SK-N-SH (cell line): Measurements from ENCODE around the gene JOSD2. TPM values are rescaled to one million over a fixed set of nuclear protein-coding genes. Genes with fewer than 3 reads are reported as not detected.

Experiments
- CTCF ChIA-PET: fragments of 300-600, 350-600 bp; formaldehyde crosslinking; extraction: SDS; loops from one replicate; lab custom pipeline; 2021; lab: Yijun Ruan, JAX
- POLR2A ChIA-PET: fragments of 350-600 bp; sonication (Branson Sonifier 250); formaldehyde crosslinking; extraction: SDS; loops from one replicate; lab custom pipeline; 2020; ENCODE audit warnings: antibody characterized with exemption, inconsistent platforms; lab: Yijun Ruan, JAX
- DNase-seq: peaks from one replicate; pipeline ENCODE4 v3.0.0; 2012
- H2AFZ ChIP-seq: fragments of 200-600 bp; sonication (generic); 2 replicates; pipeline ENCODE4 v1.8.1; 2016; ENCODE audit warnings: antibody characterized with exemption, mild to moderate bottlenecking, low read depth
- H3F3A ChIP-seq: fragments of 200-600 bp; sonication (generic); replicated peaks from 2 replicates; pipeline ENCODE3; 2016; ENCODE audit warnings: antibody characterized with exemption, mild to moderate bottlenecking; ENCODE audit not compliant: insufficient read depth
- H3K27ac ChIP-seq, 2 experiments: fragments of 200-500 bp in 1 of 2; fragments of 200-600 bp in 1 of 2; sonication (Bioruptor generic) in 1 of 2; sonication (generic), shearing (Covaris generic) in 1 of 2; 2 replicates each; pipeline versions ENCODE4 v1.5.1 to v1.6.1; 2014 to 2016; ENCODE audit warnings: low read depth in 2 of 2, inconsistent platforms in 1 of 2, low read length in 1 of 2, mild to moderate bottlenecking in 1 of 2, mixed read lengths in 1 of 2
- H3K27me3 ChIP-seq: fragments of 200-600 bp; sonication (generic), shearing (Covaris generic); 2 replicates; pipeline ENCODE4 v1.6.1; 2016; ENCODE audit warnings: mixed run types; ENCODE audit not compliant: insufficient read depth
- H3K36me3 ChIP-seq, 2 experiments: fragments of 200-500 bp in 1 of 2; fragments of 200-600 bp in 1 of 2; sonication (Bioruptor generic) in 1 of 2; sonication (generic) in 1 of 2; replicated peaks in 1 of 2; 2 replicates each; pipeline versions ENCODE3 to v1.5.1; 2014 to 2016; ENCODE audit warnings: low read length in 1 of 2, mild to moderate bottlenecking in 1 of 2; ENCODE audit not compliant: insufficient read depth in 2 of 2, control insufficient read depth in 1 of 2
- H3K4me1 ChIP-seq, 2 experiments: fragments of 200-500 bp in 1 of 2; fragments of 200-600 bp in 1 of 2; sonication (Bioruptor generic) in 1 of 2; sonication (generic), shearing (Covaris generic) in 1 of 2; 2 replicates each; pipeline versions ENCODE4 v1.5.1 to v1.6.1; 2014 to 2016; ENCODE audit warnings: low read depth in 1 of 2, low read length in 1 of 2, mixed run types in 1 of 2; ENCODE audit not compliant: insufficient read depth in 2 of 2, control insufficient read depth in 1 of 2
- H3K4me2 ChIP-seq: fragments of 200-600 bp; sonication (generic), shearing (Covaris generic); 2 replicates; pipeline ENCODE4 v1.6.1; 2017; ENCODE audit warnings: mixed run types
- H3K4me3 ChIP-seq, 2 experiments: fragments of 200-500 bp in 1 of 2; fragments of 200-600 bp in 1 of 2; sonication (Bioruptor generic) in 1 of 2; sonication (generic), shearing (Covaris generic) in 1 of 2; 2 replicates each; pipeline versions ENCODE4 v1.5.1 to v1.8.1; 2014 to 2016; ENCODE audit warnings: low read depth in 2 of 2, inconsistent platforms in 1 of 2, low read length in 1 of 2, mild to moderate bottlenecking in 1 of 2, mixed read lengths in 1 of 2, moderate library complexity in 1 of 2
- H3K79me2 ChIP-seq: fragments of 200-600 bp; sonication (generic); 2 replicates; pipeline ENCODE4 v1.8.1; 2017; ENCODE audit warnings: mild to moderate bottlenecking; ENCODE audit not compliant: insufficient read depth
- H3K9ac ChIP-seq: fragments of 200-600 bp; sonication (generic); 2 replicates; pipeline ENCODE4 v1.6.1; 2017; ENCODE audit warnings: mixed run types
- H3K9me2 ChIP-seq: fragments of 200-600 bp; sonication (generic); 2 replicates; pipeline ENCODE4 v1.6.1; 2017; ENCODE audit warnings: mixed run types
- H3K9me3 ChIP-seq: fragments of 200-600 bp; sonication (generic); 2 replicates; pipeline ENCODE4 v1.6.1; 2017; ENCODE audit warnings: mixed run types, mild to moderate bottlenecking, moderate library complexity
- H4K20me1 ChIP-seq: fragments of 200-600 bp; sonication (generic); 2 replicates; pipeline ENCODE4 v1.6.1; 2017; ENCODE audit warnings: mild to moderate bottlenecking, mixed run types; ENCODE audit not compliant: insufficient read depth
- EP300 ChIP-seq, 2 experiments: IDR thresholded peaks; 2 replicates each; pipeline versions ENCODE4 v1.4.0 to v1.6.1; 2012; ENCODE audit warnings: borderline replicate concordance in 1 of 2, low read depth in 1 of 2, low read length in 1 of 2
- EZH2phosphoT487 ChIP-seq: fragments of 200-600 bp; sonication (generic); IDR thresholded peaks from 2 replicates; pipeline ENCODE4 v1.6.1; 2017; ENCODE audit warnings: low read depth, mixed run types, mild to moderate bottlenecking, antibody characterized with exemption, moderate library complexity, borderline replicate concordance
- FOSL2 ChIP-seq: IDR thresholded peaks from 2 replicates; pipeline ENCODE4 v1.4.0; 2012; ENCODE audit warnings: low read depth, mild to moderate bottlenecking, moderate library complexity, borderline replicate concordance
- FOXM1 ChIP-seq: IDR thresholded peaks from 2 replicates; pipeline ENCODE4 v1.4.0; 2012; ENCODE audit warnings: low read depth, mild to moderate bottlenecking
- GABPA ChIP-seq: IDR thresholded peaks from 2 replicates; pipeline ENCODE4 v1.4.0; 2012; ENCODE audit warnings: low read depth, mild to moderate bottlenecking
- GATA2 ChIP-seq: sonication (generic); formaldehyde crosslinking; IDR thresholded peaks from 2 replicates; pipeline ENCODE4 v1.5.0; 2020; ENCODE audit warnings: mild to moderate bottlenecking, missing genetic modification reagents
- MEF2A ChIP-seq: IDR thresholded peaks from 2 replicates; pipeline ENCODE4 v1.4.0; 2012; ENCODE audit warnings: low read depth, borderline replicate concordance
- NRF1 ChIP-seq: IDR thresholded peaks from 2 replicates; pipeline ENCODE4 v1.6.1; 2012; ENCODE audit warnings: low read depth, mild to moderate bottlenecking, low read length
- PBX3 ChIP-seq: IDR thresholded peaks from 2 replicates; pipeline ENCODE4; 2012
- RAD21 ChIP-seq: IDR thresholded peaks from 2 replicates; pipeline ENCODE4 v1.6.1; 2012; ENCODE audit warnings: mild to moderate bottlenecking, low read length
- RCOR1 ChIP-seq: fragments of 150-350 bp; IDR thresholded peaks from 2 replicates; pipeline ENCODE4 v1.6.1; 2017; ENCODE audit warnings: antibody characterized with exemption, low read length
- SIN3A ChIP-seq: IDR thresholded peaks from 2 replicates; pipeline ENCODE4 v1.6.1; 2012; ENCODE audit warnings: low read depth, mild to moderate bottlenecking, low read length, moderate library complexity, borderline replicate concordance
- SMC3 ChIP-seq: IDR thresholded peaks from 2 replicates; pipeline ENCODE4 v1.6.1; 2012; ENCODE audit warnings: low read depth, low read length, improper control_type of control experiment
- TAF1 ChIP-seq: IDR thresholded peaks from 2 replicates; pipeline ENCODE4 v1.6.1; 2012; ENCODE audit warnings: low read depth, mild to moderate bottlenecking, low read length, moderate library complexity, borderline replicate concordance
- TCF12 ChIP-seq: IDR thresholded peaks from 2 replicates; pipeline ENCODE4 v1.4.0; 2012
- TEAD4 ChIP-seq: IDR thresholded peaks from 2 replicates; pipeline ENCODE4 v1.4.0; 2012; ENCODE audit warnings: mild to moderate bottlenecking, borderline replicate concordance; ENCODE audit not compliant: insufficient read depth
- YY1 ChIP-seq: IDR thresholded peaks from 2 replicates; pipeline ENCODE4 v1.4.0; 2012; ENCODE audit warnings: low read depth, mild to moderate bottlenecking
- WGBS: methylation state at CpG from one replicate; pipeline ENCODE4 v1.1.6; 2017; ENCODE audit warnings: low lambda C conversion rate; 5-methylcytosine and 5-hydroxymethylcytosine counted together
- polyA plus RNA-seq, 3 experiments: library from polyadenylated mRNA; depleted of rRNA; stranded (reverse); fragments of >200 nt; gene quantifications; 2 replicates each; pipeline ENCODE4 v1.2.3, GENCODE V29; 2012
- TF ChIP-seq, protein P1 (sequence below): fragments of 150-350 bp; IDR thresholded peaks from 2 replicates; pipeline ENCODE4 v1.6.1; 2016; ENCODE audit warnings: mild to moderate bottlenecking, low read depth, low read length
- TF ChIP-seq, protein P2 (sequence below): fragments of 200-600 bp; sonication (generic); IDR thresholded peaks from 2 replicates; pipeline ENCODE4 v1.6.1; 2017; ENCODE audit warnings: antibody characterized with exemption, mild to moderate bottlenecking, moderate library complexity
- TF ChIP-seq, protein P3 (sequence below): fragments of 150-350 bp; IDR thresholded peaks from 2 replicates; pipeline ENCODE4 v1.6.1; 2017; ENCODE audit warnings: antibody characterized with exemption, low read length, low read depth, borderline replicate concordance

JOSD2 gene
- polyA plus RNA-seq, 1 of the 3 experiments (the other 2 are of a cell fraction), result 81.2 TPM

DNA sequence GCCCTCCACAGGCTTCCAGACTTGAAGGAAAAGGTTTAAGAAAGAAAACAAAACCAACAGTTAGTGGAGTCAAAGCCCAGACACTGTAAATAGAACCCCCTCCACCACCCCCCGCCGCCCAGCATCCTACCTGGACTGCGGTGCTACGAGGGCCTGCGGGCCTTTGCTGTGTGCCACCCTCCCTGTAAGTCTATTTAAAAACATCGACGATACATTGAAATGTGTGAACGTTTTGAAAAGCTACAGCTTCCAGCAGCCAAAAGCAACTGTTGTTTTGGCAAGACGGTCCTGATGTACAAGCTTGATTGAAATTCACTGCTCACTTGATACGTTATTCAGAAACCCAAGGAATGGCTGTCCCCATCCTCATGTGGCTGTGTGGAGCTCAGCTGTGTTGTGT, 28.1 kb downstream of the JOSD2 start:
- no peak overlapping the region for H3K9ac ChIP-seq
- H3K27ac ChIP-seq, result no peak overlapping the region
- 89% methylated on average over 10 of the region's 10 CpGs for WGBS
- no peak overlapping the region for H3K4me3 ChIP-seq
- H3K79me2 ChIP-seq, result peaks cover 7% of the 10 kb centered on the region
- no peaks in the 10 kb centered on the region for H3F3A ChIP-seq
- H3K9me2 ChIP-seq, result no peaks in the 10 kb centered on the region
- ChIA-PET CTCF (interaction anchor here (0.9 kb wide), 1 partner anchor 55 kb away, joined by 3 read pairs; no protein-coding TSS in a partner anchor), POLR2A (interaction anchor here (0.7 kb wide), 1 partner anchor 50 kb away, joined by 3 read pairs; no protein-coding TSS in a partner anchor)
- no peaks in the 10 kb centered on the region for H3K27me3 ChIP-seq
- H3K36me3 ChIP-seq, result peaks cover 12 to 33% of the 10 kb centered on the region in 2 experiments
- H3K4me1 ChIP-seq, result peaks cover 0 to under 1% of the 10 kb centered on the region in 2 experiments; a peak in 1 of 4 replicates
- no peak overlapping the region for H3K4me2 ChIP-seq
- no peaks in the 10 kb centered on the region; the same call in 1 of the 2 replicates for H3K9me3 ChIP-seq
- H2AFZ ChIP-seq, result no peak overlapping the region
- TF ChIP-seq EZH2phosphoT487, result no peak
- no peak for TF ChIP-seq PBX3
- no peak for TF ChIP-seq TAF1
- no peak for TF ChIP-seq FOXM1
- TF ChIP-seq, protein P1, sequence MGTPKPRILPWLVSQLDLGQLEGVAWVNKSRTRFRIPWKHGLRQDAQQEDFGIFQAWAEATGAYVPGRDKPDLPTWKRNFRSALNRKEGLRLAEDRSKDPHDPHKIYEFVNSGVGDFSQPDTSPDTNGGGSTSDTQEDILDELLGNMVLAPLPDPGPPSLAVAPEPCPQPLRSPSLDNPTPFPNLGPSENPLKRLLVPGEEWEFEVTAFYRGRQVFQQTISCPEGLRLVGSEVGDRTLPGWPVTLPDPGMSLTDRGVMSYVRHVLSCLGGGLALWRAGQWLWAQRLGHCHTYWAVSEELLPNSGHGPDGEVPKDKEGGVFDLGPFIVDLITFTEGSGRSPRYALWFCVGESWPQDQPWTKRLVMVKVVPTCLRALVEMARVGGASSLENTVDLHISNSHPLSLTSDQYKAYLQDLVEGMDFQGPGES, result no peak
- no peak for TF ChIP-seq GATA2 (CRISPR knock-in tag)
- TF ChIP-seq YY1, result no peak
- TF ChIP-seq, protein P2, sequence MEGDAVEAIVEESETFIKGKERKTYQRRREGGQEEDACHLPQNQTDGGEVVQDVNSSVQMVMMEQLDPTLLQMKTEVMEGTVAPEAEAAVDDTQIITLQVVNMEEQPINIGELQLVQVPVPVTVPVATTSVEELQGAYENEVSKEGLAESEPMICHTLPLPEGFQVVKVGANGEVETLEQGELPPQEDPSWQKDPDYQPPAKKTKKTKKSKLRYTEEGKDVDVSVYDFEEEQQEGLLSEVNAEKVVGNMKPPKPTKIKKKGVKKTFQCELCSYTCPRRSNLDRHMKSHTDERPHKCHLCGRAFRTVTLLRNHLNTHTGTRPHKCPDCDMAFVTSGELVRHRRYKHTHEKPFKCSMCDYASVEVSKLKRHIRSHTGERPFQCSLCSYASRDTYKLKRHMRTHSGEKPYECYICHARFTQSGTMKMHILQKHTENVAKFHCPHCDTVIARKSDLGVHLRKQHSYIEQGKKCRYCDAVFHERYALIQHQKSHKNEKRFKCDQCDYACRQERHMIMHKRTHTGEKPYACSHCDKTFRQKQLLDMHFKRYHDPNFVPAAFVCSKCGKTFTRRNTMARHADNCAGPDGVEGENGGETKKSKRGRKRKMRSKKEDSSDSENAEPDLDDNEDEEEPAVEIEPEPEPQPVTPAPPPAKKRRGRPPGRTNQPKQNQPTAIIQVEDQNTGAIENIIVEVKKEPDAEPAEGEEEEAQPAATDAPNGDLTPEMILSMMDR, result no peak
- TF ChIP-seq SMC3, result no peak
- no peak for TF ChIP-seq RCOR1
- no peak for TF ChIP-seq TCF12
- TF ChIP-seq GABPA, result no peak
- TF ChIP-seq, protein P3, sequence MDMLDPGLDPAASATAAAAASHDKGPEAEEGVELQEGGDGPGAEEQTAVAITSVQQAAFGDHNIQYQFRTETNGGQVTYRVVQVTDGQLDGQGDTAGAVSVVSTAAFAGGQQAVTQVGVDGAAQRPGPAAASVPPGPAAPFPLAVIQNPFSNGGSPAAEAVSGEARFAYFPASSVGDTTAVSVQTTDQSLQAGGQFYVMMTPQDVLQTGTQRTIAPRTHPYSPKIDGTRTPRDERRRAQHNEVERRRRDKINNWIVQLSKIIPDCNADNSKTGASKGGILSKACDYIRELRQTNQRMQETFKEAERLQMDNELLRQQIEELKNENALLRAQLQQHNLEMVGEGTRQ, result no peak
- no peak for TF ChIP-seq EP300 (IDR thresholded peaks at IDR 0.05; ENCODE audit: borderline replicate concordance in 1 of 2, low read depth in 1 of 2, low read length in 1 of 2)
- TF ChIP-seq FOSL2, result no peak
- TF ChIP-seq RAD21, result no peak
- no peak for TF ChIP-seq SIN3A
- no peak for TF ChIP-seq NRF1
- TF ChIP-seq TEAD4, result no peak
- TF ChIP-seq MEF2A, result no peak
- H4K20me1 ChIP-seq, result no peaks in the 10 kb centered on the region
- DNase-seq, result no peak
